ENCODE data around the gene ARPC1B. TPM values are rescaled to one million over a fixed set of nuclear protein-coding genes. Genes with fewer than 3 reads are reported as not detected.
A peak's percentile ranks its signal among the peaks of the same experiment; 100 is the strongest.
"Not testable (repeated sequence)": the region's sequence is repeated elsewhere in the genome, so short reads cannot be mapped to it uniquely, and the experiment has no call there.

The ARPC1B gene
- total and polyA plus RNA-seq, 2 of the 4 experiments (the other 2 are of a cell fraction): 351 to 488 TPM

DNA sequence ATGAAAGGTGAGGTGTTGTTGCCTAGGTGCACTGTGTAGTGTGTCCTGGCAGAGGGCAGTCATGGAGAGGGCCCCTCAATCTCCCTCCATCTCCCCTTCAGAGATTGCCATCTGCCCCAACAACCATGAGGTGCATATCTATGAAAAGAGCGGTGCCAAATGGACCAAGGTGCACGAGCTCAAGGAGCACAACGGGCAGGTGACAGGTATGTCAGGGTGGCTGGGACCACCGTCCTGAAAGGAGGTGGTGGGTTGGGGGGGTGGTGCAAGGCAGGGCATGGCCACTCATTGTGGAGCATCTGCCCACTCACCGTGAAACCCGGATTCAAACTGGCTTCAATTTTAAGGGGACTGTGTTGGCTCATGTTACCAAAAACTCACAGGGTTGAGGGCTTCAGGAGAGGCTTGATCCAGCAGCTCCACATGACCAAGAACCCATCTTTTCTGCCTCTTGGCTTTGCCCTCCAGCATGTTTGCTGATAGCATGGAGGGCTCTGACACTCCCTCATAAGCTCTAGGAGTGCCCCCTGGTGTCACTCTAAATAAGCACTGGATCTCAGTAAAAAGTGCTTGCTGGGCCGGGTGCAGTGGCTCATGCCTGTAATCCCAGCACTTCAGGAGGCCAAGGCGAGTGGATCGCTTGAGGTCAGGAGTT is 12.2 kb downstream of the ARPC1B start (continued):
- no peak for TF ChIP-seq NFE2L2 (IDR thresholded peaks at IDR 0.05; ENCODE audit: low read depth, low read length)

DNA sequence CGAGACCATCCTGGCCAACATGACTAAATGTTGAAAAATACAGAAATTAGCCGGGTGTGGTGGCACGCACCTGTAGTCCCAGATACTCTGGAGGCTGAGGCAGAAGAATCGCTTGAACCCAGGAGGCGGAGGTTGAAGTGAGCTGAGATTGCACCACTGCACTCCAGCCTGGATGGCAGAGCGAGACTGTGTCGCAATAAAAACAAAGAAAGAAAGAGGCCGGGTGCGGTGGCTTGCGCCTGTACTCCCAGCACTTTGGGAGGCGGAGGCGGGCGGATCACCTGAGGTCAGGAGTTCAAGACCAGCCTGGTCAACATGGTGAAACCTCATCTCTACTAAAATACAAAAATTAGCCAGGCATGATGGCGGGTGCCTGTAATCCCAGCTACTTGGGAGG is 12.7 kb downstream of the ARPC1B start:
- POLR2A ChIA-PET (ENCODE audit: unreplicated experiment); ATAC-seq (ENCODE audit: low read depth); DNase-seq; H2BK20ac ChIP-seq (ENCODE audit: low read depth, low read length); H2BK5ac ChIP-seq (ENCODE audit: low read depth, low read length, poor library complexity, severe bottlenecking); H2BK15ac ChIP-seq (ENCODE audit: low read depth, low read length); H2AK5ac ChIP-seq (ENCODE audit: low read depth, low read length); dilution Hi-C loops (cut with HindIII; ENCODE audit: low sequenced_read_pairs, unreplicated experiment); H3K18ac ChIP-seq (ENCODE audit: low read depth, low read length); in situ Hi-C loops (cut with MboI; ENCODE audit: low sequenced_read_pairs); H3K23ac ChIP-seq (ENCODE audit: low read depth, low read length); H3K9me1 ChIP-seq (ENCODE audit: insufficient read depth, low read length); H2BK120ac ChIP-seq (ENCODE audit: low read depth, low read length); H4K8ac ChIP-seq (ENCODE audit: low read depth in 2 of 2, low read length in 2 of 2); H4K5ac ChIP-seq (ENCODE audit: low read depth, low read length); H3K27ac ChIP-seq (ENCODE audit: insufficient read depth, low read length); H3K4ac ChIP-seq (ENCODE audit: low read depth, low read length); H3K4me1 ChIP-seq (ENCODE audit: control insufficient read depth, insufficient read depth, low read length); BruUV-seq (replicated peaks); H3K27me3 ChIP-seq (ENCODE audit: control insufficient read depth, insufficient read depth, low read length); H3K4me2 ChIP-seq (ENCODE audit: low read depth, low read length); intact Hi-C loops (cut with micrococcal nuclease); H3K9me3 ChIP-seq (ENCODE audit: control insufficient read depth, insufficient read depth, low read length); H4K91ac ChIP-seq (ENCODE audit: insufficient read depth, low read depth, low read length); H3K56ac ChIP-seq (ENCODE audit: extremely low read depth, insufficient read depth, low read length); H3K4me3 ChIP-seq (ENCODE audit: insufficient read depth, low read depth, low read length); H3K9ac ChIP-seq (ENCODE audit: low read depth, low read length); H3K14ac ChIP-seq (replicated peaks; ENCODE audit: low read depth, low read length); H2AFZ ChIP-seq (replicated peaks; ENCODE audit: low read length, poor library complexity); H2AK9ac ChIP-seq (replicated peaks; ENCODE audit: low read depth, low read length, poor library complexity): not testable (repeated sequence)
- CTCF ChIA-PET: interaction anchor here (0.6 kb wide), 1 partner anchor 25 kb away, joined by 4 read pairs; no protein-coding TSS in a partner anchor
- 0 out of 2 replicates have a peak, but pooled peaks have one; percentile 27 for TF ChIP-seq CEBPB (IDR thresholded peaks at IDR 0.05; ENCODE audit: low read depth, low read length)
- peaks cover 20 to 58% of the 10 kb centered on the region in 2 experiments for H3K79me1 ChIP-seq (ENCODE audit: low read depth in 1 of 2, low read length in 2 of 2)
- H4K20me1 ChIP-seq (ENCODE audit: insufficient read depth, low read length): peaks cover 41% of the 10 kb centered on the region
- peaks cover 37% of the 10 kb centered on the region for H3K36me3 ChIP-seq (ENCODE audit: control insufficient read depth, insufficient read depth, low read length)
- WGBS, 2 experiments (ENCODE audit: extremely low coverage in 2 of 2, insufficient read length in 1 of 2): 100% methylated on average over 1 of the region's 14 CpGs; no CpG with 5 or more reads in 1 of the 2 experiments
